Suppressor macrophage treated with lipopolysaccharide for 4 hours (primary cell): ENCODE data around the gene RASA2.

Source experiments
- DNase-seq: peaks from one replicate; pipeline ENCODE4 v3.0.0-alpha.2; 2020

RASA2 gene

DNA sequence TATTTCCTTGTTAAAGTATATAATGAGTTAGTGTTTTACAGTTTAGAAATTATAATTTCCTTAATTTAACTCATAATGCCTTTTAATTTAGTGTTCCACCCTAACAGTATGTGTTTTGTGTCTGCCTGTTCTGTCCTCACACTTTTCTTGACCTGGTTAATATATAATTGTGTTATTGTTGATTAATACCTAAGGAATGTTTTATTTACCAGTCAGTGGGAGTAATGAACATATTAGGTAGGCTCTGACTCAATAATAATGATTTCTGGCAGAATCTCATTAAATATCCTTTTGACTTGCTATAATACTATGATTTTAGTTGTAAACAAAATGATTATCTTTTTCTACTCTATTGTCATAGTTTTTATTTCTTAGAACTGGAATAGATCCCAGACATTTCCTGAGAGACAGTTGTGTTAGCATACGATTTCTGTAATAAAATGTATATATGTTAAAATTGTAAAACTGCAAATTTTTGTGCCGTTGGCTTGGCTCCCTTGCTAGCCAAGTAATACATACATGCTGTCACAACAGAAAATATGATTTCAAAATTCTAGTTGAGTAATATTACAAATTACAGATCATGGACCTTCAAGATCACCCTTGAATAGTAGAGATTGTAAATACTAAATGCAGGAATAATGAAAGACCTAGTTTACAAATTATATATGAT, 51.9 kb downstream of the RASA2 start:
- no peak for DNase-seq

DNA sequence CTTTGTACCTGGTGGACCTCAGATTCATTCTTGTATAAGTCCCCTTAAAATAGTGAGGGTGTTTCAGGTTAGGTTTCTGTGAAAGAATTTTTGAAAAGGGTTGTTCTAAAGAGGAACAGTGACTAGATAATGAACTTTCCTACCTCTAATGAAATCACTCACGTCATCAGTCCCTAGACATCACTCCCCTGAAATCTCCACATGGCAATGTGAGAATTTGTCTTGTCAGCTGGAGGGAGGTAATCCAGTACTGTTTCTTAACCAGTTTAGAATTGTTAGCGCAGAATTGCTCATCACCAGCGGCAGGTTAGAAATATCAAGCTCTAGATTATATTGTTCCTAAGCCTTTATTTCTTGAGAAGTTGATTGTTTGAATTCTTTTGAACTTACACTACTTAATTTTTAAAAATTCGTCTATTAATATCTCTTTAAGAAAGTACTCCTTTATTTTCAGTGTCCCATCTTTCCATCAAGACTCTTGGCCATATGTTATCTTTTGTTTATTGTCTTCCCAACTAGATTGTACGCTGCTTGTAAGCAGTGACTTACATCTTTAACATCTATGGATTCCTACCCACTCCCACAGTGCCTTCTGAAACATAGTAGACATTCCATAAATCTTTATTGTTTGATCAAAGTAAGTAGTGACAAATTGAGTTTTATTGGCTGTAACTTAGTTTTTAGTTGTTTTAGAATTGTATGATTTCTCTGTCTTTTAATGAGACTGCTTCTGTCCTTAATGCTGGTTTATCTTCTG, 52.8 kb downstream of the RASA2 start:
- peak; percentile 27 for DNase-seq

DNA sequence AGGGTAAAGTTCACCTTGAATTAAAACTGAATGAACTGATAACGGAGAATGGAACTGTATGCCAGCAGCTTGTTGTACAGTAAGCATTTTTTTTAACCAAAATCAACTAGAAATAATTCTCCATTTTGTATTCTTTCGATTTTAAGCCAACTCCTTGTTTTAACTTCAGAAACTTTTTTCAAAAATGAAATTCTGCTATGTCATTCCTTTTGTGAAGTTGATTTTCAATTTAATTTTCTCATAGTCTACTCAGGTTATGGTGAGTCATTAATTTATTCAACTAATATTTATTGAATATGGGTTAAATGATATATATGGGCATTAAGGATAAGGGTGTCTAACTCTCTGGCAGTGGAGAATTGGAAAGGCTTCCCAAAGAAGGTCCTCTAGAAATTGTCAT, 53.7 kb downstream of the RASA2 start:
- DNase-seq: no peak

DNA sequence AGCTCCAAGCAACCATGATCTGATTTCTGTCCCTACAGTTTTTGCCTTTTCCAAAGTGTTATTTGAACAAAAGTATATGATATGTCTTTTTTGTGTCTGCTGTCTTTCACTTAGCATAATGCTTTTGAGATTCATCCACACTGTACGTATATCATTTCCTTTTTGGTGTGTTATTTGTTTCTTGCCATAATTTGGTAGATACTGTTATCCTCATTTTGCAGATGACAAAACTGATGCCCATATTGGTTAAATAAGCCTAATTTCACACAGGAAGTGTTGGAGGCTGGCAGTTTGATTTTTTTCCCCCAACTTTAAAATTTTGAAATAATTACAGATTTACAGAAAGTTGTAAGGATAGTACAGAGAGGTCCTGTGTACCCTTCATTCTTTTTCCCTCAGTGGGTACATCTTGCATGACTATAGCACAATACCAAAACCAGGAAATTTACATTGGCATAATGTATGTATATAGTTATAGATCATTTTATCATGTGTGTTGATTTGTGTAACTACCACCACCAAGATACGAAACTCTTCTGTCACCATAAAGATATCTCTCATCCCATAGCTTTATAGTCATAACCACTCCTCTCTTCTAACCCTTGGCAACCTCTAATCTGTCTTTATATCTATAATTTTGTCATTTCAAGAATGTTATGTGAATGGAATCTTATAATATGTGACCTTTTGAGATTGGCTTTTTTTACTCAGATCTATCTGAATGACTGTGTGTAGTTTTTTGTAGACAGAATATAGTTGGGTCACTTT, 55.6 kb downstream of the RASA2 start:
- no peak for DNase-seq

DNA sequence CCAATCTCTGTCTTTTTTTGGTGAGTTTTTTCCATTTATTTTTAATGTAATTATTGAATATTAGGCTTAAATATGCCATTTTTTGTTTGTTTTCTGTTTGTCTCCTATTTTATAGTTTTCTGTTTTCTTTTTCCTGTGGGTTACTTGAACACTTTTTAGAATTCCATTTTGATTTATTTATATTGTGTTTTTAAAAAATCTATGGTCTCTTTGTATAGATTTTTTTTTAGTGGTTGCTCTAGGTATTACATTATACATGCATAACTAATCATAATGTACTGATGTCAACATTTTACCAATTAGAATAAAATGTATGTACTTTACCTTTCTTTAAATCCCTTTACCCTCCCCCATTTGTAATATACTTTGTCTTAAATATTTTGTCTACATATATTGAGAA, 56.2 kb downstream of the RASA2 start:
- DNase-seq: no peak

DNA sequence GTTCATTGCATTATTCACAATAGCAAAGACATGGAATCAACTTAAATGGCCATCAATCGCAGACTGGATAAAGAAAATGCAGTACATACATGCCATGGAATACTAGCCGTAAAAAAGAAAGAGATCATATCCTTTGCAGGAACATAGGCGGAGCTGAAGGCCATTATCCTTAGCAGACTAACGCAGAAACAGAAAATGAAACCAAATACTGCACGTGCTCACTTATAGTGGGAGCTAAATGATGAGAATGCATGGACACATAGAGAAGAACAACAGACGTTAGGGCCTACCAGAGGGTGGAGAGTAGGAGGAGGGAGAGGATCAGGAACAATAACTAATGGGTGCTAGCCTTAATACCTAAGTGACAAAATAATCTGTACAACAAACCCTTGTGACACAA, 57.9 kb downstream of the RASA2 start:
- DNase-seq: peak; percentile 47

DNA sequence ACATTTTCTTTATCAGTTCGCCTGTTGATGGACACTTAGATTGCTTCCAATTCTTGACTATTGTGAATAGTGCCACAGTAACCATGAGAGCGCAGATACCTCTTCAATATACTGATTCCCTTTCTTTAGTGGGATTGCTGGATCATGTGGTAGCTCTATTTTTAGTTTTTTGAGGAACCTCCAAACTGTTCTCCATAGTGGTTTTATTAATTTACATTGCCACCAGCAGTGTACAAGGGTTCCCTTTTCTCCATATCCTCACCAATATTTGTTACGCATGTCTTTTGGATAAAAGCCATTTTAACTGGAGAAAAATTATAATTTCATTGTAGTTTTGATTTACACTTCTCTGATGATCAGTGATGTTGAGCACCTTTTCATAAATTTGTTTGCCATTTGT, 59.3 kb downstream of the RASA2 start:
- DNase-seq: no peak

DNA sequence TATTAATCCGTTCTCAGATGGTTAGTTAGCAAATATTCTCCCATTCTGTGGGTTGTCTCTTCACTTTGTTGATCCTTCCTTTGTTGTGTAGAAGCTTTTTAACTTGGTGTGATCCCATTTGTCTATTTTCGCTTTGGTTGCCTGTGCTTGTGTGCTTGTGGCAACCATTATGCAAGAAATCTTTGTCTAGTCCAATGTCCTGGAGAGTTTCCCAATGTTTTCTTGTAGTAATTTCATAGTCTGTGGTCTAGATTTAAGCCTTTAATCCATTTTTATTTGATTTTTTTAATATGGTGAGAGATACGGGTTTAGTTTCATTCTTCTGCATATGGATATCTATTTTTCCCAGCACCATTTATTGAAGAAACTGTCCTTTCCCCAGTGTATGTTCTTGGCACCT, 59.8 kb downstream of the RASA2 start:
- DNase-seq: no peak

DNA sequence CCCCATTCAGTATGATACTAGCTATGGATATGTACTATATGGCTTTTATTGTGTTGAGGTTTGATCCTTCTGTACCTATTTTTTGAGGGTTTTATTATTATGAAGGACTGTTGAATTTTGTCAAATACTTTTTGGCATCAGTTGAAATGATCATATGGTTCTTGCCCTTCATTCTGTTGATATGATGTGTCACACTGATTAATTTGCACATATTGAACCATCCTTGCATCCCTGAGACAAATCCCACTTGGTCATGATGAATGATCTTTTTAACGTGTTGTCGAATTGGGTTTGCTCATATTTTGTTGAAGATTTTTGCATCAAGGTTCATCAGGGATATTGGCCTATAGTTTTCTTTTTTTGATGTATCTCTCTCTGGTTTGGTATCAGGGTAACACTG, 61.0 kb downstream of the RASA2 start:
- no peak for DNase-seq

DNA sequence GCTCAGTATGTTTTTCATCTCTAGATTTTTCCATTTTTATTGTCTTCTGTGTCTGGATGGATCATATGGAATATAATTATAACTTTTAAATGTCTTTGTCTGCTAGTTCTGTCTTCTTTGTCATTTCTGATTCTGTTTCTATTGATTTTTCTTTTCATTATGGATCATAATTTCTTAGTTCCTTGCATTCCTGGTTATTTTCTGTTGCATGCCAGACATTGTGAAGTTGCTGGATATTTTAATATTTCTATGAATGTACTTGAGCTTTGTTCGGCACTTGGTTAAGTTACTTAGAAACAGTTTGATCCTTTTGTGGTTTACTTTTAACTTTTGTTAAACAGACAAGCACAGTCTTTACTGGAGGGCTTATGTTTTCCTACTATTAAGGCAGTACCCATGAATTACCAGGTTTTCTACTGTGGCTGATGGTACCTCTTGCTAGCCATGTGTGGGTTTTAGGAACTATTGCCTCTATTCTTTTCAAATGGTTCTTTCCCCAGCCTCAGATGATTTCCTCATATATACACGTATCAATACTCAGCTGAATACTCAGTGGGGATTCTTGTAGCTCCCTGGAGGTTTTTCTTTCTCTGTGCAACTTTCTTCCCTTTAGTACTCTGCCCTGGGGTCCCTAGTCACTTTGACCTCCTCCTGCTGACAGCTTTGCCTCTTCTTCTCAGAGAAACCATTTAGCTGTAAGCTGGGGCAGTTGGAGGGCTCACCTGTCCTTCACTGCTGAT, 64.3 kb downstream of the RASA2 start:
- DNase-seq: no peak

DNA sequence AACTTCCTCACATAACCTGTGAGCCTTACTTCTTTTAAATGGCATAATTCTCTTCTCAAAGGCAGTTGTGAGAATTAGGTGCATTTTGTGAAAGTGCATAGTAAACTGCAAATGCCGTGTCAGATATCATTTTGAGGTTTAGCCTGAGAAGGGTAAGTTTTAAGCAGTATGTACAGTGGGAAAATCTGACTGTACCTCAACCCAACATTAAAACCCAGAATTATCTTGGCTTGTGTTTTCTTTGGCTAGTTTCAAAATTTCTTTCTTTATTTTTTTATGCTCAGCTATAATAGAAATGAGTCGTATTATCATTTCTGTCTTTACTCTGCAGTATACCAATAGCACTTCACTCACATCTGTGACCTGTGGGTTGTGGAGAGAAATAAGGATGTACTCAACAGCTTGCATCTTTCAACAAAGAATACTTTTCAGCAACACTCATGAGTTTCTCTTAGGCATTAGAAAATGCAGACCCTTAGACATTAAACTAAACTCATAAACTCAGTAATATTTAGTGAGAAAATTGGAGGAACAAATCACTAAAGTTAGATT, 65.7 kb downstream of the RASA2 start:
- no peak for DNase-seq

DNA sequence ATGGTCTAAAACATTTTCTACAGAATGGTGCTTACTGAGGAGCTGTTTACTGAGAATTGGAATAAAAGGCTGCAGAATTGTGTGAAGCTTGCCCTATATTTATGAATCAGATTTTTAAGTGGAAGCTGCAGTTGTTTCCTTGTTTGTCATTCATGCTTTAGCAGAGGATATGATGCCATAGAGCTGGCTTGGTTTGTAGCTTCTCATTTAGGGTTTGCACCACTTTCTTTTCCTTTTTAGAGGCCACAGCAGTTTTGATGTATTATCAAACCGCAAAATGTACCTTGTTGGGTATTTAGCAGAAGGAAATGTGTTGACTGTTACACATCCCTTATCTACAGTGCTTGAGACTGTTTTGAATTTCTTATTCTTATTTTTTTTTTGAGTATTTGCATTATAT, 66.2 kb downstream of the RASA2 start:
- peak; percentile 61 for DNase-seq

DNA sequence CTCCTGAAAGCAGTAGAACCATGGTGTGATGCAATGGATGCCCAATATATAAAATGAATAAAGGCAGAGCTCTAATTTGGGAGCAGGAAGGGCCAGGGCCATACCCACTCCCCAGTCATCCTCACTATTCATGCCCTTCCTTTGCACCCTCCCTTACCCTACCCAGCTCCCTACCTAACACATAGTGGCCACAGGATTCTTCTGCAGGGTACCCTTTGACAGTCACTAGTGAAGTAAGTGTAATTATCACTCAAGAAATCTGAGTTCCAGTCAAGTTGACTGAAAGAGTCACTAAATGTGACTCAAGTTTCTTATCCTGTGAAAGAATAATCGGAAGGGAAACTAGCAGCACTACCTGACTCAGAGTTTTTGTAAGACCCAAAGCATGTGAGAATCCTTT, 69.2 kb downstream of the RASA2 start:
- DNase-seq: no peak

DNA sequence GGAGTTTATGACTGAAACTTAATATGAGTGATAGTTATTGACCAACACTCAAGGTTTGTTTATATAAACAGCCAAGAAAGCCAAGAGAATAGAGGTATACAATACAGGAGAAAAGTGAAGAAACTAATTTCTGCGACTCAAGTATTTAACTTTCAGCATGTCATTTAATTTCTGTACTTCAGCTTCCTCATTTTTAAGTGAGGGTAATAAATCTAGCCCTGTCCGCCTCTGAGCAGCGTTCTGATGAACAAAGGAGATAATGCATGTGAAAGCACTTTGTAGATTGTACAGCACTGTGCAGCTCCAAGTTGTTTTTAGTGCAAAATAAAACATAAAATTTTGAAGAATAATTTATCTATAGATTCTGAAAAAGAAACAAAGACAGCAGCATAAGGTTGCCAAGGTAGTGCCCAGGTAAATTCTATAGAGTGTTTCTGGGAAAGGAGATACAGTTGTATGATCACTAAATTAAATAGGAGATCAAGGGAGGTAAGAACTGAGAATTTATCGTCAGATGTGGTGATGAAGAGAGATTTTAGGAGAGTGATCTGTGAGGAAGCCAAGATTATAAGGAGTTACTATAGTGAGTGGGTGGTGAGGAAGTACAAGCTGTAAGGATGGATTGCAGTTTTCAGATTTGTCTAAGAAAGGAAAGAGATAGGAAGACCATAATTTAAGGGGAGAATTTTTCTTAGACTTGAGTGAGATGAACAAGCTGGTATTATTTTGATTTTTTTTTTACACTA, 71.3 kb downstream of the RASA2 start:
- peak; percentile 27 for DNase-seq

DNA sequence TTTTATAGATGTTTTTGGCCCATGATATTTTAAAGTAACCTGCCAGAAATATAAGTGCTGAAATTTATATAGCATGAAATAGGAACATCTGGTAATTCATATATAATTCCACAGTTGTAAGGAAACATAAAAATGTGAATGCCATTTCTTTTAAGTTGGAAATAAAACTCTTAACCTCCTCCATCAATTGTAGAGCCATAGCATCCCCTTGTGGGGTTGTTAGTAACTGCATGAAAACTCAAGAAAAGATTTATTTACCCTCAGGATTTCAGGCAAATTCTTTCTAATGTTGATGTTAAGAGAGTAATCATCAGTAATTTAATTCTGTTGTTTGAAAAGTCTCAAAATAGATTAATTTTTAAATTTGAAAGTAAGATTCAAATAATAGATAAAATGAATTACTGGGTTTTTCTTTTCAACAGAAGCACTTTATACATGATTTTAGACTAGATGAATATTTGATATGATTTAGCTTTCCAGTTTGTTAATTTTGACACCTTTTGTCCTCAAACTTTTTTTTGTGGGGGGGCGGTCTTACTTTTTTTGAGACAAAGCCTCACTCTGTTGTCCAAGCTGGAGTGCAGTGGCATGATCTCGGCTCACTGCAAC, 74.7 kb downstream of the RASA2 start:
- DNase-seq: peak; percentile 74

DNA sequence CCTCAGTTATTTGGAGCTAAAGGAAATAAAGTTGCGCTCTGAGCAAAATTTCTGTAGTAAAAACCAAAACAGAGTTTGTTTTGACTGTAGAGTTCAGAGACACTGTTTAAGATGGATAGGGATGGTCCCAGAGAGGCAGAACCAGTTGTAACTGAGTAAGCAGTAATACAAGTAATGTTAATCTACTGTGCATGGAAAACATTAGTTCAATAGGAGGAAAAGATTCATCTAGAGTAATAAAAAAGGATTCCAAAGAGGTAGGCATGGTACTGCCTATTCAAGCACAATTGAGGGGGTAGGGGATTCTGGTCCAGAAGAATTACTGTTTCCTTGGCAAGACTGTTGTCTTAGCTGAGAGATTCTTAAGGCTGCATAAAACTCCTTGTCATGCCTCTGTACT, 77.4 kb downstream of the RASA2 start:
- no peak for DNase-seq

DNA sequence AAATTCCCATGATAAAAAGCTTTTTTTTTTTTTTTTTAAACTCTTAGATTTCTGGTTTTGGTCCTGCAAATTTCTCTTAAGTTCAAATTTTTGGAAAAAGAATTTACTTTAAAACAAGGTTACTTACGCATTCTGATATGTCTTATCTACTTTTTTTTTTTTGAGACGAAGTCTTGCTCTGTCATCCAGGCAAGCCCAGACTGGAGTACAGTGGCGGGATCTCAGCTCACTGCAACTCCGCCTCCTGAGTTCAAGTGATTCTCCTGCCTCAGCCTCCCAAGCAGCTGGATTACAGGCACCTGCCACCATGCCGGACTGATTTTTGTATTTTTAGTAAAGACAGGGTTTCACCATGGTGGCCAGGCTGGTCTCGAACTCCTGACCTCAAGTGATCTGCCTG, 83.2 kb downstream of the RASA2 start:
- no peak for DNase-seq

DNA sequence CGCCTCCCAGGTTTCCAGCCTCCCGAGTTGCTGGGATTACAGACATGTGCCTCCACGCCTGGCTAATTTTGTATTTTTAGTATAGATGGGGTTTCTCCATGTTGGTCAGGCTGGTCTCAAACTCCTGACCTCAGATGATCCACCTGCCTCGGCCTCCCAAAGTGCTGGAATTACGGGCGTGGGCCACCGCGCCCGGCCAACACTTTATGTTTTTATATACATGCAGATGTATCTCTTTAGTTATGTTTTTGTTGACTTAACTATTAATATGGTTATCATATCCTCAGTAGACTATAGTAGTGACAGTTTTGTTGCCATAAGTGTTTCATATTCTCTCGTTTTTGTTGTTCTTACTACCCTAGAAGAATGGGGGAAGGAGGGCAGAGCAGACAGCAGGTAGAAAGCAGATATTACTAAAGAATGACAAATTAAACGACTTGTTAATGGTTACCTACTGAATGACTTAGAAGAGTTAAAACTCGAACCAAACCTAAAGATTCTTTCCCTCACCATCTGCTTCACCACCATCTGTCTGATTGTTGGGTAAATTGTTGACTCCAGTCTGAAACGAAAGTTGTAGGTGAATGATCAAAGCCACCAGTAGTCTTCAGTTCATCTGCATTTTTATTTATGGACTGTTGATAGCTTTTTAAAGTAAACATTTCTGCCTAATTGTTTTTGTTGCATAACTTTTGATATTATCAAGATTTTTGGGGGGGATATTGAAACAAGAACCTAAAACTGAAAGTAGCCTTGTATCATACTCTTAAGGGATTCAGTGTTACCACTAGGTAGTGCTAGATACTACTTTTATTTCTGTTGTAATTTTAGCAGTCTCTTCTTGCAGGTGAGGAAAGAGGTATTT, 89.3 kb downstream of the RASA2 start:
- peak; percentile 15 for DNase-seq

DNA sequence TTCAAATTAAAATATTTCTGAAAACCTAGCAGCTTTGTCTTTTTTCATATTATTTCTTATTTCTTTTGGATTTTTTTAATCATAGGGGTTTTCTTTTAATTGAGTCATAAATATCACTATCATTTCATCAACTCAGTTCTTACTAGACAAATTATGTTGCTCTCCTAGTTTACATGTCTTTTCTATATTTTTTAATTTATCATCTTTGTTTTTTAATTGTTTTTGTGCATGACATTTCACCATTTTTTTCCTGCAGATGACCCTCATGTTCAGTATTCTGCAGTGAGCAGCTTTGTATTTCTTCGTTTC, 89.9 kb downstream of the RASA2 start:
- DNase-seq: no peak

DNA sequence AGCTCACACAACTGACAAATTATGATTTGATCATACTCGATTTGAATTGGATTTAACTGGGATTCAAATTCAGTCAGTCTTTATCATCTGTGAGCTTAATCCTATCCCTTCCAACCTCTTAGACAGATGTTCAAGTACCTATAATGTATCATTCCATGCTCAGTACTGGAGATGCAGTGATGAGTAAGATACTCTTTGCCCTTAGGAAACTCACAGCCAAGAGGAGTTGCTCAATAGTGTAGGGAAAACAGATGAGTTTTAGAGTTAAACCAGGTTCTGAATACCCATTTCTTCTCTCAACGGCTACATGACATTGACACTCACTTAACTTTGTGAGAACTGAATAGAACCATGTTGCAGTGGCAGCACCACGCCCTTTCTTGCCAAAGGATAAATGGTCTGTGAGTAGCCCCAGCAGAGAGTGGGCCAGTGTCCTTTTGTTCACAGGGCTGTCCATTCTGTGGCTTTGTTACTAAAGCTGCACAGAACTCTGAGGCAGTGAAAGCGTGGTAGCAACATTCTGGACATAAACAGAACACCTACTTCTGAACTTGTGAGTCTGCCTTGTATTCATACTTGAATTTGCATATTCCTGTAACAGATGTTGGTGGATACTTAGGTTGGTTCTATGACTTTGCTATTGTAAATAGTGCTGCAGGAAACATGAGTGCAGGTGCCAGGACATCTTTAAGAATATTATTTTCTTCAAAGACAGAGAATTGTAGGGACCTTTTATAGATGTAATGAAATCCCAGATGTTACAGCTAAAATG, 91.6 kb downstream of the RASA2 start:
- no peak for DNase-seq
